Hematopoietic multipotent progenitor cell treated with erythropoietin and hydrocortisone succinate and interleukin-3 and kit ligand, for 17 days (in vitro differentiated cells): Measurements from ENCODE around the gene SWAP70.

ENCODE experiments used
- DNase-seq: peaks from one replicate; pipeline ENCODE4 v3.0.0-alpha.2; 2015; ENCODE audit warnings: low spot score

Gene SWAP70

DNA sequence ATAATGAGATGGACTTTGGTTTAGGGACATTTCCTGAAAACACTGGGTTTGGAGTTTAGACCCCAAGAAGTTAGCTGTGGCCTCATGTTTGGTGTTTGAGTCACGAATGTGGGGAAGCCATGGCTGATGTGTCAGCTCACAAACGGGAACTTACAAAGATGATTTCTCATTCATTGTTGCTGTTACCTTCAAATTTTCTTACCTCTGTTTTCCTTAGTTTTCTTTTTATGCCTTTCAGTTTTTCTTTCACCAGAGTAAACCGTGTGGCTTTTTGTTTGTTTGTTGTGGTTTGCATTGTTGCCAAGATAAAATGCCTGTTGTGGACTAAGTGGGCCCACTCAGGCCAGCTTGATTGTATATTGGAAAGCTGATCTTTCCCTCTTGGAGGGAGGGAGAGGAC, 89.1 kb downstream of the SWAP70 start:
- DNase-seq, result no peak

DNA sequence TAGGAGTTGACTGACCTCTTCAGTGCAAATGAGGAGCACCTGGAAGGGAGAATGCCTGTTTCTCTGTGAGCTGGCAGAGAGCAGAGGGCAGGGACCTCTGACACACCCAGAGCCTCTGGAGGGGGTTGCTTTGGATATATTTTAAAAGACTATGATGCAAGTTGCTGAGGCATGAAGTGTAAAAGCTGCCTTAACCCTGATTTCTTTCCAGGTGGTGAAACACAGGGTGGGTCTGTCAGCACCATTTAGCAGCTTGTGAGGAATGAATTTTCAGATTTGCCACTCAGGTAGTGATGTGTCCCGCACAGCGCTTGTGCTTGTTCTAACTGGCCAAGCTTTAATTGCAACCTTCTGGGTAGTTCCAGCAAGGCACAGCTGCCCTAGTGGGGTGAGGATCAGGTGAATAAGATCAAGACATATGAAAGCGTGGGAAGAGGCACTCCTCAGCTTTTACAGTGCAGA, 90.2 kb downstream of the SWAP70 start:
- DNase-seq, result no peak

DNA sequence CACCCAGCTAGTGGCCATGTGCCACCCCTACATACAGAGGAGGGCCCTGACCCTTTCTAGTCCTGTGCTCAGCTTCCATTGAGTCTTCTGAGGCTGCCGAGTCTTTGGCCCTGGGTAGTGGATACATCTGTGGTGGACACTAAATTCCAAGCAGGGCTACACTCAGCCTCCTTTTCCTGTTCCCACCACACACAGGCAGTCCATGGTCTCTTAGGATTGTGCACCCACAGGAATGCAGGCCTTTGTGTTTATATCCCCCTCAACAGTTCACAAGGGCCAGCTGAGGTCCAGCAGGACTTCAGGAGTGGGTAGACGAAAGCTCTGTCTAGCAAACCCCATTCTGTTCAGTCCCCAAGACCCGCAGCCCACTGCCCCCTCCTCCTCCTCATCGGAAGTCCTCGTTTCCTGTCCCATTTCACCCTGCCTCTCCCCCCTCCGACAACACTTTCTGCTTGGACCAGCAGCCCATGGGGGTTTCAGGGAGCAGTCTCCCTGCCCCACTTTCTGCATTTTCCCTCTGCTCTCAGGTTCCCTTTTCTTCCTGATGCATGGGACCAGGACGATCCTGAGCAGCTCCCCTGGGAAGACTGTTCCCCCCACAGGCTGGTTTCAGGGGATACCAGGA, 91.8 kb downstream of the SWAP70 start:
- DNase-seq, result no peak

DNA sequence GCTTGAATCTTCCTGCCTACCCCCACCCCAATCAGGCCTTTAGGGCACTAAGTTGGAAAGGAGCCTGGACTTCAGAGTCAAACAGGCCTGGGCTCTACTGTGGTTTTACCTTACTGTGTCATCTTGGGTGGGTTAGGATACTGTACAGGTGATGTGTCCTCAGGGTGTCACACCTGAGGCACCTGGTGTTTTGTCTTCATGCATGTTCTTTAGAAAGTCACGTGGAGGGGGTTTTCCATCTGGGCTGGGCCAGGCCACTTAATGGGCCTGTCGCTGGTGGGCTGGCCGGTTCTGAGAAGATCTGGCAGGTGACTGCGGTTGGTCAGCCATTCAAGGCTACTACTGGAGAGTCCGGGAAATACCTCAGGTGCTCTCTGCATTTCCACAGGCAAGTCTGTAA, 92.6 kb downstream of the SWAP70 start:
- DNase-seq, result no peak

DNA sequence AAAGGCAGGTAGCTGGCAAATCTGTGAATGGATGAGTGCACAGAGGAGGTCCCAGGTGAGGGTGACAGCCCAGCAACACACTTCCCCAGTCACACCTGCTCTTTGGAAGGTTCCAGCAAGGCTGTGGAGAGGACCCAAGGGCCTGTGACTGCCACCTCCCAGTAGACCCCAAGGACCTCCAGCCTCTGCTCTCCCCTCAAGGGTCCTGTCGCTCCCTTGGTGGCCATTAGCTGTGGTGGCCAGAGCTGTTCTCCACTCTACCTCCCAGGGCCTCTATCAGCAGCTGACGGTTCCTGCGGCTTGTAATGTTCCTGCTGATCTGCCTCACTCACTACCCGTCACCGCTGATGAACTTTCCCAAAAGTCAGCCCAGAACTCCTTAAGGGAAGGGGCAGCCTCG, 93.0 kb downstream of the SWAP70 start:
- DNase-seq, result no peak

DNA sequence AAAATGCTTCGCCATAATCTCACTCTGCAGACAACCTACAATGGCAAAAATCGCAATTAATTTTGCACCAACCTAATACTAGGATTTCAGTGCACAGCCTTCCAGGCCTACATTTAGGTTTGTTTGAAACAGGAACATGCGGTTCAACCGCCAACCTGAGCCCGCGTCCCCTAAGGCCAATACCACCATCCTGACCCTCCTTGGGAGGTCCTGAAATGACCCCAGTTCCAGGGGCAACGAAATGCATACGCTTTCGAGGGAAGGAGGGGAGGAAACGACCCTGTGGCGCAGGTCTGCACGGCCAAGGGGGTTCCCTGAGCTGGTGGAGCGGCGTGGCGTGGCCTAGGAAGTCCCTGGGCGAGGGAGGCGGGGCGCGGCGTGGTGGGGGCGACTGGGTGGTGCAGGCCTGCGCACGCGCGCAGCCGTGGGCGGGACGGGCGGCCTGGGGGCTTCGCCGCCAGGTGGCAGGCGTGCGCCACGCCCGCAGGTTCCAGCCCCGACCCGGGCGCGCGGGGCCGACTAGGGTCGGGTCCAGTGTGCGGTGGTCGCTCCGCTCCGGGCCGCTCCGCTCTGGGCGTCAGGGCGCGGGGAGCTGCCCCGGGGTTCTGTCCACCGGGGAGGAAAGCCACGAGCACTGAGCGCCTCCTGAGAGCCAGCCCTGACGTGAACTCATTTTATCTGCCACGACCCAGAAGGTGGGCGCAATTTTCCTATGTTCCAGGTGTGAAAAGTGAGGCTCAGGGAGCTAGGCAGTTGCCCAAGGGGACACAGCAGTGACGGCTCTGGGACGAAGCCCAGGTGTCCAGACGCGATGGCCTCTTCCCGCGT, 94.1 kb downstream of the SWAP70 start:
- DNase-seq, result peak; percentile 82

DNA sequence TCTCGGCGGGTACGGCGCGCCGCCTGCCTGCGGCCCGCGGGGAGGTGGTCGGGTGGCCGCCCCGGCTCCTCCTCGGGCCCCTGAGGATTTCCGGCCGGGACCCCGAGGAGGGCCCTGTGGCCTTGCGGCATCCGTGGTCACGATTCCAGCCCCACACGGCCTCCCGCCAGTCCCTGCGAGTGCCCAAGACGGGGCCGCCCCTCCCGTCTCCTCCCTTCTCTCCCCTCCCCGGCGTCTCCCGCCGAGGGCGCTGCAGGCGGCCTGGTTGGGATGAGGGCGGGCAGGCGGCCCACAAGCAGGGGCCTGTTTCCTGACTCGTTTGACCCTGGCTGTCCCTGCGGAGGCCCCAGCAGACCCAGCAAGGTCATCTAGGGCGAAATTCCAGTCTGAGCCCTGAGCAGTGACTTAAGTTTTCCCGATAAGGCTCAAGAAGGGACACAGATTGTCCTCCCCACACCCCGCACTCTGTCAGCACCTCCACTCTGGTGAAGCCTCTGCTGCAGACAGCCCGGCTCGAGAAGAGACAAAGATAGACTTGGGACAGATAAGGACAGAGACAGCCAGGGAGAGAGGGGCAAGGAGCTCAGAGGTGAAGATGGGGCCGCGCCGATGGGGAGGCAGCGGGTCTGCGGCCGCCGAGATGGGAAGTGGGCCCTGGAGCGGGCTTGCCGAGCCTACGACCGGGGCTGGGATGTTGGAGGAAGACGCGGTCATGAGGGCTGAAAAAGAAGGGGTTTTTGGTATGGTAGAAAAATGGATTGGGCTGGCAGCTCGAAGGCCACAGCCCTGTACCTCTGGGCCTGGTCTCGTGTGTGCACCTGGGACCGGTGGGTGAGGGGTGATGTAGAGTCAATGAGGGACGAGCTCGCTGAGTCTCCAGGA, 95.0 kb downstream of the SWAP70 start:
- peak; percentile 38 for DNase-seq

DNA sequence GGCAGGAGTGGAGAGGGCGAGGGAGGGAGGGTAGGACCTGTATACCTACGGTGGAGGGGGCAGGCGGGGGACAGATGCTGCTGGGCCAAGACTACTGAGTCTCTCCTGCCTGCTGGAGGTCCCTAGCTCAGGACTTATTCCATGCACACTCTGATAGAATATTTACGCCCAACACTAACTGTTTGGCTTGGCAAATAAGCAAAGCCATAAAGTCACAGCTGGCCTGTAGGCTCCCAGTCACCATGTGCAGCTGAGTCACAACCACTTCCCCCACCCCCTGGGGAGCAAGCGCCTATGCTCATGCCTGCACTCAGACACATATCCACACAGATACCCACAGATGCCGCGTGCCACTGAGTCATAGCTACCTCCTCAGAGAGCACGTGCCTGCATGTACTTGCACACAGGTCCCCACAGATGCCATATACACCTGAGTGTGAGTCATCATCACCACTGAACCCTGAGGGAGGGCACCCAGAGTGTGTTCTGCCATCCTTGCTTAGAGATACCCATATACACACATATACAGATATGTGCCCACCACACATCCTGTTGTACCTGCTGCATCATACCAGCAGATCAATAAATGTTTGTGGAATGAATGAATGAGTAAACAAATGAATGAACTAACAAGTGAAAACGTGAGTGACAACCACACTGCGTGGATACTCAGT, 95.8 kb downstream of the SWAP70 start:
- peak; percentile 70 for DNase-seq

DNA sequence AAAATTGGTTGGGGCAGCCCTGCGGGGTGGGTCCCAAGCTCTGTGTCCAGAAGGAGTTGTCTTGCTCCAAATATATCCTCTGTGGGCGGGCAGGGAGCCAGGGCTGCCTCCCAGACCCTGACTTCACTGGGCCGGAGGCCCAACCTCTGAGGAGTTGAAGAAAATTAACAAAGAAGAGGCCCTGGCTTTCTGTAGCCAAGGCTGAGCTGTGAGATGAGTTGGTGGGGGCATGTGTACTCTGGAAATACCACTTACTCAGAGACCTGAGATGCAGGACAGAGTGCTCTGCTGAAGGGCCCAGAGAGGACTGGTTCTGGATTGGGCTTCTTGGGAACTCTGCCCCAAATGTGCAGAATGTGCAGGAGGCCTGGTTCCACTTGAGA, 96.3 kb downstream of the SWAP70 start:
- no peak for DNase-seq

DNA sequence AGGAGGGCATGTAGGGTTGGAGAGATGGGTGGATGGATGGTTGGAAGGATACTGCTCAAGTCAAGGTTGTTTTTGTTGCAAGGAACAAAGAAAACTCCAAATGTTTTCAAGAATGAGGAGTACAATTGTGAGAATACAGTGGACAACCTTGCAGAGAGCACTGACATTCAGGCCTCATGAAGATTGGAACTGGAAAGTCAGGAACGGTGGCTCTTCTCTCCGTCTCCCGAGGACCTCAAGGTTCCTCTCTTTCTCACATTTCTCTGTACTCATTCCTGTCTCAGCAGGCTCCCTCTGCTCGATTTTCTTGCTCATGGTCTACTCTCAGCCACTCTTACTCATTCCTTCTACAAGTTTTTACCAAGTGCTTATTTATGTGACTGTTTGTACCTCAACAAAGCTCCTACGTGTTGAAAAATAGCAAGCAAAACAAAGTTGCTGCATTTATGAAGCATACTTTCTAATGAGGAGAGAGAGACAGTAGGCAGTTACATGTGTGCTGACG, 97.6 kb downstream of the SWAP70 start:
- no peak for DNase-seq

DNA sequence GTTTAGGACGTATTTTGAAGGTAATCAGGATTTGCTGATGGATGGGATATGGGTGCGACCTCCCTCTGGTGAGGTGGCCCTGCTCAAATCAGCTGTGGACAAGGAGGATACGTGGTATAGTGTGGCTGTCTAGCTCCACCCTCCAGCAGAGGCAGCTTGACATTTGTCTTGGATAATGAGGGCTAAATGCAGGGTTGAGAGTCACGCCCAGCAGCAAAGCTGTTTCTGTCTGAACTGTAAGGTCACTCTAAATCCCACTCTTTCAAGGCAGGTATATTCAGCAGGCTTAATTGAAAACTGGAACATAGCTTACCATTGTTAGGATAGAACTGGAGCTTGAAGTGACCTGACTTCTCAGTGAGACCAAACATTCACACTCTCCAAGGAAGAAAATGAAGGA, 98.7 kb downstream of the SWAP70 start:
- DNase-seq, result no peak

DNA sequence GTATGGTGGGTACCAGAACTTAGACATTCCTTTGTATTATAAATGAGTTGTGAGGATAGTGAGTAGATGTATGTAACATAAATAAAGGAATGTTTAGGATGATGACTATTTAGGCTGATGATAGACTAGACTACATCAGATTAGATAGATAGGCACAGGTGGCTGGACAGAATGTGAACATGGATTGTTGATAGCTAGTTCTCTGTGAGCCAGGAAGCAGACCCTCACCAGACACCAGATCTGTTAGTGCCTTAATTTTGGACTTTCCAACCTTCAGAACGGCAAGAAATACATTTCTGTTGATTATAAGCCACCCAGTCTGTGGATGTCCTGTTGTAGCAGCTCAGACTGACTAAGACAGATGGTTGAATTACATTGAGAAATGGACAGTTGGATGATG, 99.4 kb downstream of the SWAP70 start:
- no peak for DNase-seq

DNA sequence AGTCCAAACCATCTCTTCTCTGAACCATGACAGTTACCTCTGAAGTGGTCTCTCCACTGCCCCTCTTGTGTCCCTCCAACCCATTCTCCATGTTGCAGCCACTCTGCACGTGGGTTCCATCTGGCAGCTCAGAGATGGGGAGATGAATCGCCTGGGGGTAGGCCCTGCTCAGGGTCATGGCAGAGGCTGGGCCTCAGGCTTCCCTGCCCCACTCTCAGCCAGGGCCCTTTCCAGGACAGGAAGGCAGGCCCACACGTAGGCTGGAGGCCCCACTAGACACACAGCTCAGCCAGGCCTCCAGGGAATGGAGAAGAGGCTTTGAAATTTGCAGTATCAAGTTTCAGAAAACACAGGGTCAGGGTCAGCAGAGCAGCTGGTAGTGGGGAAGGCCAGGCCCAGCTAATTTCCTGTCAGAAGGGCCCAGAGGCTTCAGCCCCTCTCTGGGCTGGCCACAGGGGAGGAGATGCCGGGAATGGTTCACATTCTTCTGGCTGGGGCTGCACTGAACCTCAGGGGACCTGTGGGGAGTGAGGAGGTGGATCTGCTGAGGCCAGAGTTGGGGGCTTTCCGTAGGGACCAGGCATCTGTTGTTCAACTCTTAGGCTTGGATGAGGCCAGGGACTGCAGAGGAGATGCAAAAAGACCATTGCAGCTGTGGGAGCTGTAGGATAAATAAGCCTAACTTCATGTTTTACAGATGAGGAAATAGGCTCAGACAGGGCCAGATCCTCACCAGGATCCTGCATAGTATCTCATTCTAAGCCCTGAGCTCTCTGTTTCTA, 101.6 kb downstream of the SWAP70 start:
- DNase-seq, result no peak

DNA sequence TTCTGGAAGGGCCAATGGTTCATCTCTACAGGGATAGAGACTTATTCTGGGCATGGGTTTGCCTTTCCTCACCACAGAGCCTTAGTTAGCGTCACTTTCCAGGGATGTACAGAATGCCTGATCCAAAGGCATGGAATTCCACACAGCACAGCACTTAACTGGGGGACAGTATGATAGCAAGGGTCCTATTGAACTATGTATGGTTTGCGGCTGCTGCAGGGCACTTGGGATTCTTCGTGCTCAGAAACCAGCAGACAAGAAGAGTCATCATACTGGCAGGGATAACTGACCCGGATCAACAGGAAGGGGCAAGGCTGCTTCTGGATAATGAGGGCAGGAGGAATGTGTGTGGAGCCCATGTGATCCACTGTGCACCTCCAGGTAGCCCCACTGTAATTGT, 105.7 kb downstream of the SWAP70 start:
- DNase-seq, result no peak

DNA sequence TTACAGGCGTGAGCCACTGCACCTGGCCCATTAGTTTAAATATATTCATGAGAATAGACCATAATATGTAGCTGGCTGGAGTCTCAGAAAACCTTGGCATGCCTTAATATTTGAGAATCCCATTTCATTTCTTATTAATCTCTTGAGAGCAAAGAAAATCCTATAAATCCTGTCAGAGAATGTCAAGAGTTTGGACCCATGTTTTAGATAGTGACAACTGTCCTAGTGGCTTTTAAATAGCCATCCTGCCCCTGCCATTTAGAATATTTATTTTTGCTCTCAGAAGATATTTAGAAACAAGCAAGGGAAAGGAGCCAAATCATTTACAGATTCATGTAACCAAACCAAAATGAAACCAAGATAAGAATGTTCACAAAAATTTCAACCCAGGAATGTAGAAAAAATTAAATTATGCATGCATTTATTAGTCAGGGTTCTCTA, 107.2 kb downstream of the SWAP70 start:
- DNase-seq, result no peak

DNA sequence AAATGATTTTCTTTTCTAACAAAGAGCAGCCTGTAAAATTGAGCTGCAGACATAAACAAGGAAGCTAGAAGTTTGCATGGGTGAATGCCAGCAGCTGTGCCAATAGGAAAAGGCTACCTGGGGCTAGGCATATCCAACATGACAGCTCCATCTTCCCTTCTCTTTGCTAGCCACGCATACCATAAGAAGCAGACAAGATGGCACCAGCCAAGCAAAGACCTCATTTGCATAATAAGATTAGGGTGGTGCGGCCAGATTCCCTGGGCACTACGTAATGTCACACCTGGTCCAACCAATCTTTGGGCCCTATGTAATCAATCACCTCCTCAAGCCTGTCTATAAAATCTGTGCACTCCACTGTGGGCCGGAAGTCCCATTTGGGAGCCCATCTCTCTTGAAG, 108.3 kb downstream of the SWAP70 start:
- no peak for DNase-seq

DNA sequence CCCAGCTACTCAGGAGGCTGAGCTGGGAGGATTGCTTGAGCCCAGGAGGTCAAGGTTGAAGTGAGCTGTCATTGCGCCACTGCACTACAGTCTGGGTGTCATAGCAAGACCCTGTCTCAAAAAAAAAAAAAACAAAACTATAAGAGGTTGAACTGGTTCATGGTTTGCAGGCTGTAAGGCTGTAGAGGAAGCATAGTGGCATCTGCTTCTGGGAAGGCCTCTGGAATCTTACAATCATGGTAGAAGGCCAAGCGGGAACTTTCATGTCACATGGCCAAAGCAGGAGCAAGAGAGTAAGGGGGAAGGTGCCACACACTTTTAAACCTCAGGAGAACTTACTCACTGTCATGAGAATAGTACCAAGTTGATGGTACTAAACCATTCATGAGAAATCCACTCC, 109.6 kb downstream of the SWAP70 start:
- no peak for DNase-seq

DNA sequence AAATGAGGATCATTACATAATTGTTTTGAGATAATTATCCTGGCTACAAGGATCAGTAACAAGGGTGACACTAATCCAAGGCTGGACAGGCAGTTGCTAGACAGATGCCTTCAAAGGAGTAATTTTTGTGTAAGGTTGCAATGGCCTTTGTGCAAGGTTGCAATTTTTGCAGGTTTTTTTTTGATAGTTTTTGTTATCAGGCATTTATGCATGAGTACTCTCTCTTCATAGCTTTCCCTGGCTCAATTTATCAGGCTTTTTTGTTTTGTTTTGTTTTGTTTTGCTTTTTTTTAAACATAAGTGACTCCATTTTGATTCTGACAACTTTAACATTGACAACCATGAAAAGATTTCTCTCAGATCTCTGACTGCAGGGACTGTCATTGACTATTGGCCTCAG, 110.2 kb downstream of the SWAP70 start:
- no peak for DNase-seq

DNA sequence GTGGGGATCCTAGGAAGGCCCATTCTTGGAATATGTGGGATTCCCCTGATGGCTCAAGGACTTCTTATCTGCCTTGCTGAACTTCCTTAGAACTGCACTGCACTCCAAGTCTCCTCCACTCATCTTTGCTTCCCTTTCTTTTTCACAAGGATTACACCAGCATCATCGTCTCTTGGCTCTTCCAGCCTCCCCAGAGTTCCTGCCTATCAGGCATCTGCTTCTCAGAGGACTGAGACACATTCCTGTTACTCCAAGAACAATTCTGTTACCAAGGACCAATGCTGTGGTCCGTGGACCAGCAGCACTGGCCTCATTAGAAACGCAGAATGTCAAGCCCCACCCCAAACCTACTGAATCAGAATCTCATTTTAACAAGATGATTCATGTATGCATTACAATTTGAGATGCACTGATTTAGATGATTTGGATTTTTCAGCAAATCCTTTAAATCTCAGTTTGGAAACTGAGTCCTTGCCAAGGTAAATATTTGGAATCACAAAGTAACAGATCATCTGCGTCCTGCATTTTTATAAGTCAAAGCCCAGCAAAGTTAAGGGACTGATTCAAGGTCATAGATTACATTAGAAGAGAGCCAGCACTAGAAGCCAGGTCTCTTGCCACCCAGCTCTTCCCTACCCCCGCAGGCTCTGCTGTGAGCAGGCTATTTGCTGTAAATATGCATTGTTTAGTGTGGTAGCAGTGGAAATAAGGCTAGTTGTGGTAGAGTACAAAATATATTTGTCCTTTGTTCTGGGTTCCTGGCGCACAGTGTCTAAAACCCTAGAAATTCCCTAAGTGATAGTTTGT, 110.9 kb downstream of the SWAP70 start:
- no peak for DNase-seq

DNA sequence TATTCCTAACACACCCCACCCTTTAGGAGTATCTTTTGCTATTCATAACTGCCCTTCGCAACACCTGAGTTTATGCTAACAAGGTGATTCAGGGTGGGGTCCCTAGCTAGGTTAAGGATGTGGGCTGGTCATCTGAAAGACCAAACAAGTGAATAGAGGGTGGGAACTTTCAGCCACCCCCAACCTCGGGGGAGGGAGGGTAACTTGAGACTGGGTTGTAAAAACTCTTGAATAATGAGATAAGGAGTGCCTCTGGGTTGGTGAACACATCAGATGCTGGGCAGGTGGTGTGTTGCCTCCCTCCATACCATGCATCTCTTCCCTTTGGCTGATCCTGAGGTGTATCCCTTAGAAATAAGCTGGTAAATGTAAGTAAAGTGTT, 111.5 kb downstream of the SWAP70 start:
- no peak for DNase-seq
